MM.1S (cell line): ENCODE results near the gene OR2T10.

ENCODE experiments used
- DNase-seq: peaks from one replicate; pipeline ENCODE4 v3.0.0-alpha.2; 2015
- H2AFZ ChIP-seq: fragments of 300-600 bp; sonication (generic); 2 replicates; pipeline ENCODE4 v1.6.0; 2016; ENCODE audit warnings: antibody characterized with exemption, low read length
- H3F3A ChIP-seq: fragments of 300-600 bp; sonication (generic); 2 replicates; pipeline ENCODE4 v1.6.1; 2016; ENCODE audit warnings: mild to moderate bottlenecking, antibody characterized with exemption, low read length, moderate library complexity, mixed read lengths; ENCODE audit not compliant: insufficient read depth
- H3K27ac ChIP-seq: fragments of 300-600 bp; sonication (generic); 2 replicates; pipeline ENCODE4 v1.5.1; 2016; ENCODE audit warnings: mild to moderate bottlenecking, low read length
- H3K27me3 ChIP-seq: fragments of 300-600 bp; sonication (generic); replicated peaks from 2 replicates; pipeline ENCODE4 v1.6.0; 2016; ENCODE audit warnings: low read length; ENCODE audit not compliant: insufficient read depth
- H3K36me3 ChIP-seq: fragments of 300-600 bp; sonication (generic); replicated peaks from 2 replicates; pipeline ENCODE4 v1.6.1; 2016; ENCODE audit warnings: mild to moderate bottlenecking, low read length, mixed read lengths; ENCODE audit not compliant: insufficient read depth
- H3K4me1 ChIP-seq: fragments of 300-600 bp; sonication (generic); 2 replicates; pipeline ENCODE4 v1.6.1; 2016; ENCODE audit warnings: low read length, mixed read lengths
- H3K4me2 ChIP-seq: fragments of 300-600 bp; sonication (generic); 2 replicates; pipeline ENCODE4 v1.6.0; 2016; ENCODE audit warnings: low read depth, low read length
- H3K4me3 ChIP-seq: fragments of 300-600 bp; sonication (generic); 2 replicates; pipeline ENCODE4 v1.5.1; 2016; ENCODE audit warnings: low read length, mixed read lengths
- H3K79me2 ChIP-seq: fragments of 300-600 bp; sonication (generic); 2 replicates; pipeline ENCODE4 v1.6.1; 2016; ENCODE audit warnings: mixed run types, low read length, mixed read lengths
- H3K9ac ChIP-seq: fragments of 300-600 bp; sonication (generic); 2 replicates; pipeline ENCODE4 v1.6.1; 2016; ENCODE audit warnings: low read length, mixed read lengths
- H3K9me2 ChIP-seq: fragments of 300-600 bp; sonication (generic); replicated peaks from 2 replicates; pipeline ENCODE4 v1.6.1; 2016; ENCODE audit warnings: mild to moderate bottlenecking, low read length, mixed read lengths; ENCODE audit not compliant: insufficient read depth
- H3K9me3 ChIP-seq: fragments of 300-600 bp; sonication (generic); replicated peaks from 2 replicates; pipeline ENCODE4 v1.6.1; 2016; ENCODE audit warnings: mild to moderate bottlenecking, low read length, mixed read lengths; ENCODE audit not compliant: insufficient read depth
- H4K20me1 ChIP-seq: fragments of 300-600 bp; sonication (generic); 2 replicates; pipeline ENCODE4 v1.6.1; 2016; ENCODE audit warnings: mild to moderate bottlenecking, low read length, moderate library complexity, mixed read lengths; ENCODE audit not compliant: insufficient read depth
- EZH2 ChIP-seq: fragments of 300-600 bp; sonication (generic); optimal IDR thresholded peaks from 2 replicates; pipeline ENCODE3; 2017; ENCODE audit warnings: low read depth, mild to moderate bottlenecking, antibody characterized with exemption, low read length, mixed read lengths
- EZH2phosphoT487 ChIP-seq: fragments of 300-600 bp; sonication (generic); IDR thresholded peaks from 2 replicates; pipeline ENCODE4 v1.6.1; 2018; ENCODE audit warnings: antibody characterized with exemption, low read length
- TF ChIP-seq, protein P1 (sequence below): fragments of 300-600 bp; sonication (generic); IDR thresholded peaks from 2 replicates; pipeline ENCODE4 v1.5.1; 2016; ENCODE audit warnings: antibody characterized with exemption, low read length, mixed read lengths

The OR2T10 gene

DNA sequence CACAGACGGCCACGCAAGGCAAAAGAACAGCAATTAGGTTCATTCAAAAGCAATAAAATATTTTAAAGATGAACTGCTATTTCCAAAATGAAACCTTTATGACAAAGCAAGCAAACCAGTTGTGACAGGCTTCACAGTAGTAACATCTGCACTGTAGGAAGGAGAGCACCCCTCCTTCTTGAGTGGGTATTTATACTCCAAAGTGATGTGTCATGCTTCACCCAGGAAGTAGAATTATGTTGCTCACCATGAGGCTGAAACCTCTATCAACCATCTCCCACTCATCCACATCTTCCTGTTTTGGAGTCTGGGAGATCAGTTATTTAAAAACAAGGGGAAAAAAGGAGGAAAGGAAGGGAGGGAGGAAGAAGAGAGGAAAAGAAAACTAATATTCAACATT lies 885 bp downstream of the OR2T10 start:
- Histone ChIP-seq H3K27ac (no peak overlapping the region), H3K4me1 (no peaks in the 10 kb centered on the region), H3K27me3 (no peaks in the 10 kb centered on the region), H3F3A (no peaks in the 10 kb centered on the region), H3K4me3 (no peak overlapping the region), H4K20me1 (no peaks in the 10 kb centered on the region), H3K9ac (no peak overlapping the region), H3K9me2 (no peaks in the 10 kb centered on the region), H3K79me2 (no peaks in the 10 kb centered on the region), H3K4me2 (no peak overlapping the region), H3K9me3 (no peaks in the 10 kb centered on the region), H2AFZ (no peak overlapping the region), H3K36me3 (no peaks in the 10 kb centered on the region)
- DNase-seq: no peak
- TF ChIP-seq EZH2 (no peak), EZH2phosphoT487 (no peak)
- TF ChIP-seq, protein P1, sequence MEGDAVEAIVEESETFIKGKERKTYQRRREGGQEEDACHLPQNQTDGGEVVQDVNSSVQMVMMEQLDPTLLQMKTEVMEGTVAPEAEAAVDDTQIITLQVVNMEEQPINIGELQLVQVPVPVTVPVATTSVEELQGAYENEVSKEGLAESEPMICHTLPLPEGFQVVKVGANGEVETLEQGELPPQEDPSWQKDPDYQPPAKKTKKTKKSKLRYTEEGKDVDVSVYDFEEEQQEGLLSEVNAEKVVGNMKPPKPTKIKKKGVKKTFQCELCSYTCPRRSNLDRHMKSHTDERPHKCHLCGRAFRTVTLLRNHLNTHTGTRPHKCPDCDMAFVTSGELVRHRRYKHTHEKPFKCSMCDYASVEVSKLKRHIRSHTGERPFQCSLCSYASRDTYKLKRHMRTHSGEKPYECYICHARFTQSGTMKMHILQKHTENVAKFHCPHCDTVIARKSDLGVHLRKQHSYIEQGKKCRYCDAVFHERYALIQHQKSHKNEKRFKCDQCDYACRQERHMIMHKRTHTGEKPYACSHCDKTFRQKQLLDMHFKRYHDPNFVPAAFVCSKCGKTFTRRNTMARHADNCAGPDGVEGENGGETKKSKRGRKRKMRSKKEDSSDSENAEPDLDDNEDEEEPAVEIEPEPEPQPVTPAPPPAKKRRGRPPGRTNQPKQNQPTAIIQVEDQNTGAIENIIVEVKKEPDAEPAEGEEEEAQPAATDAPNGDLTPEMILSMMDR: no peak

DNA sequence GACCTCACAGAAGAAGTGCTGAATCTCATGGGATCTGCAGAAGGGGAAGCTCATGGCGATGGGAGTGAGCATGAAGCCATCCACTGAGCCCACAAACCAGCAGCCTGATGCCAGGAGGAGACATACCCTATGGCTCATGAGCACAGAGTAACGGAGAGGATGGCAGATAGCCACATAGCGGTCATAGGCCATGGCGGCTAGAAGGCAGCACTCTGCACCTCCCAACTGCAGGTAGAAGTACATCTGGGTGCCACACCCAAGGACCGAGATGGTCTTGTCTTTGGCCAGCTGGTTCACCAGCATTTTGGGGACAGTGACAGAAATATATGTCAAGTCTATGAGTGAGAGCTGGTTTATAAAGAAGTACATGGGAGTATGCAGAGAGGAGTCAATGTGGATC lies 4.3 kb downstream of the OR2T10 start:
- Histone ChIP-seq H3K27me3 (no peaks in the 10 kb centered on the region), H3K36me3 (no peaks in the 10 kb centered on the region), H3K9ac (no peak overlapping the region), H4K20me1 (no peaks in the 10 kb centered on the region), H3K4me3 (no peak overlapping the region), H3F3A (no peaks in the 10 kb centered on the region), H3K4me2 (no peak overlapping the region), H3K9me3 (no peaks in the 10 kb centered on the region), H3K9me2 (no peaks in the 10 kb centered on the region), H3K27ac (no peak overlapping the region), H3K4me1 (no peaks in the 10 kb centered on the region), H2AFZ (no peak overlapping the region), H3K79me2 (no peaks in the 10 kb centered on the region)
- no peak for TF ChIP-seq EZH2phosphoT487
- no peak for TF ChIP-seq EZH2
- TF ChIP-seq, protein P1: no peak
- no peak for DNase-seq

DNA sequence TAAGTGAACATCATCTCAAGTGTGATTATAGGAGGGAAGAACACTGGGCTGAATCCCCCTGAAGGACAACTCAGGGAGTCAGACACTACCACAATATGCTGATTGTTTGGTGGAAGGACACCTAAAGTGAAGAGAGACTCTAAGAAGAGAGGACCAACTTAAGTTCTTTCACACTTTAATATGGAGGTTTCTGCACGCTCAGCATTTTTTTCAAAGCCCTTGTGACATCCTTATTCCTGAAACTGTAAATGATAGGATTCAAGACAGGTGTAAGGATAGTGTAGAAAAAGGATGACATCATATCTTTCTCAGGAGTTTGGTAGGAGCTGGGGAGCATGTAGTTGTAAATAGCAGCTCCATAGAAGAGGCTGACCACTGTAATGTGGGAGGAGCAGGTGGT lies 4.8 kb downstream of the OR2T10 start:
- no peaks in the 10 kb centered on the region for H3K36me3 ChIP-seq
- no peak overlapping the region for H3K27ac ChIP-seq
- no peaks in the 10 kb centered on the region for H3K4me1 ChIP-seq
- H4K20me1 ChIP-seq: no peaks in the 10 kb centered on the region
- DNase-seq: no peak
- no peak overlapping the region for H3K4me2 ChIP-seq
- H3K79me2 ChIP-seq: no peaks in the 10 kb centered on the region
- TF ChIP-seq EZH2: no peak
- TF ChIP-seq EZH2phosphoT487: no peak
- TF ChIP-seq, protein P1: no peak
- no peak overlapping the region for H3K9ac ChIP-seq
- no peaks in the 10 kb centered on the region for H3K9me3 ChIP-seq
- H2AFZ ChIP-seq: no peak overlapping the region
- no peaks in the 10 kb centered on the region for H3K27me3 ChIP-seq
- no peaks in the 10 kb centered on the region for H3F3A ChIP-seq
- H3K9me2 ChIP-seq: no peaks in the 10 kb centered on the region
- no peak overlapping the region for H3K4me3 ChIP-seq
